LNCaP clone FGC (cell line): ENCODE data around the gene SLC23A3.

Source experiments
- DNase-seq: peaks from one replicate; pipeline ENCODE4 v3.0.0-alpha.2; 2011; ENCODE audit warnings: low read depth
- H3K4me3 ChIP-seq: 2 replicates; pipeline ENCODE4 v1.5.1; 2011; ENCODE audit warnings: mild to moderate bottlenecking, low read depth, low read length, control low read depth
- CTCF ChIP-seq: IDR thresholded peaks from 2 replicates; pipeline ENCODE4 v1.5.1; 2012; ENCODE audit warnings: mild to moderate bottlenecking; ENCODE audit not compliant: control insufficient read depth, insufficient read depth; ENCODE audit errors: extremely low read depth

The SLC23A3 gene

GRCh38 chr2:219214141-219214540, 44.3 kb upstream of the SLC23A3 start:
- no peak for TF ChIP-seq CTCF
- H3K4me3 ChIP-seq = no peak overlapping the region
- no peak for DNase-seq

DNA sequence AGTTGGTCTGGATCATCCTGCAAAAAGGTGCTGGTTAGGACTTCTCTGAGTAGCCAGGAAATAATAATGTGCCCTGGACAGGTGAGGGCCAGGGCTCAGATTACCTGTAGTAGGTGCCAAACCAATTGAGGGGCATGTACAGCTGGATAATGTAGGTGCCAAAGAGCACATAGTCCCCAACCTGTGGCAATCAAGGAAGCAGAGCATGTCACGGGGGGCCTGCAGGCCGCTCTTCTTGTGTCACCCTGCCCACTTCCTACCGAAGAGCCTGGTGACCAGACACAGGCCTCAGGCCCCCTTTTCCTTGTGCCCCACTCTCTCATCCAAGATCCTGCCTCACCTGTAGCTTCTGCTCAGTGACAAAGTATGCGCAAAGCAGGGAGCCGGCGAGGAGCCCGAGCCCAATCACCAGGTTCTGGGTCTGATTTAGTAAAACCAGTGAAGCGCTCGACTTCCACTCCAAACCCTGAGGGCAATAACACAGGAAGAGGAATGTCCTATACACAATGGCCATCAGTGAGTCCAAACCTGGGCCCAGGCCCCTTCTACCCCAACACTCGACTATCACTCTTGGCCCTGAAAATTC, 43.8 kb upstream of the SLC23A3 start:
- DNase-seq = no peak
- no peak overlapping the region for H3K4me3 ChIP-seq
- TF ChIP-seq CTCF = no peak

DNA sequence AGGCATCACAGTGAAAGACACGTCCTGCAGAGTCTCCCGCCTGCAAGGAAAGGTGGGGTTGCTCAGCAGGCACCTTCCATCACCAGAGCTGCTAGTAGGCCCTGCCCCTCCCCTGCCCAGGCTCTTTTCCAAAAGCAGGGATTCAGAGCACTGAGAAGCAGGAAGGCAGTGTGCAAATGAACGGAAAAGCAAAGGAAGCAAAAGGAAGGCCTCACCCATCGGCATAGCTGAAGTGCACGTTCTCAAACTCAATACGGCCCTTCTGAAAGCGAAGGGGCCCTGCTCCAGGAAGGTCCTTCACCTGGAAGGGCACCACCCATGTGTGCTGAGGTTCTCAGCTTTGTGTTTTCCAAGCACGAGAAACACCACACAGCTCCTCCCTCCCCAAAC, 43.2 kb upstream of the SLC23A3 start:
- no peak for DNase-seq
- TF ChIP-seq CTCF = no peak
- H3K4me3 ChIP-seq = no peak overlapping the region

DNA sequence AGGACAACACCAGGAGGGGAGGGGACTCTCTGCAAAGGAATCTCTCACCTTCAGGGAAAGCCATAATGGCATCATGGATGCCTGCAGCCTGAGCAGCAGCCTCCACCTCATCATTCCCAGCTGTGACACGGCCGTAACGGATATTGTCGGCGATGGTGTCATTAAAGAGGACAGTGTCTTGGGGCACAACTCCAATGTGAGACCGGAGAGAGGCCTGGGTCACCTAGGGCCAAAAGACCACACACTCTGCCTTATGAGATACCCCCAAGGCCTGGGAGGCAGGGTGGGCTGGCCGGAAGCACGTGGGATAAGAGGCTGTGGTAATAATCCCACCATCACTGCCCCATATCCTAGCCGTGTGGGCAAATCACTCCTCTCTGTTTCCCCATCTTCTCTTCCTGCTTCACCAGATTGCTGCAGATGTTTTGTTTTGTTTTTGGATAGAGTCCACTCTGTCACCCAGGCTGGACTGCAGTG, 41.1 kb upstream of the SLC23A3 start:
- no peak for DNase-seq
- no peak for TF ChIP-seq CTCF

GRCh38 chr2:219210196-219210885, 40.5 kb upstream of the SLC23A3 start:
- TF ChIP-seq CTCF = no peak
- H3K4me3 ChIP-seq = no peak overlapping the region
- DNase-seq = no peak

More for the DNA sequence above, 41.1 kb upstream of the SLC23A3 start:
- H3K4me3 ChIP-seq = no peak overlapping the region

GRCh38 chr2:219209236-219210195, 39.7 kb upstream of the SLC23A3 start:
- no peak overlapping the region for H3K4me3 ChIP-seq
- no peak for TF ChIP-seq CTCF
- DNase-seq = no peak
